Gastroesophageal sphincter (tissue), 4 donors: Measurements from ENCODE around the gene SLC38A11. TPM values are rescaled to one million over a fixed set of nuclear protein-coding genes. Genes with fewer than 3 reads are reported as not detected.

Source experiments
- ATAC-seq: fragments of 150-250 bp; one replicate; pipeline ENCODE4 v1.9.1; 2016; ENCODE audit warnings: mild to moderate bottlenecking, moderate library complexity
- H3K27ac ChIP-seq, 4 donors: fragments of 200-600 bp; sonication (generic) in 3 of 4; 1 replicate in 3 of 4; 2 replicates in 1 of 4; pipeline ENCODE4 v1.5.1; 2016 to 2019
- H3K27me3 ChIP-seq: fragments of 200-600 bp; sonication (generic); one replicate; pipeline ENCODE4 v1.5.1; 2019
- H3K36me3 ChIP-seq, 2 donors: fragments of 200-600 bp; sonication (generic); one replicate each; pipeline ENCODE4 v1.5.1; 2019; ENCODE audit warnings: control low read depth in 1 of 2
- H3K4me1 ChIP-seq, 3 donors: fragments of 200-600 bp; sonication (generic); 1 replicate in 2 of 3; 2 replicates in 1 of 3; pipeline ENCODE4 v1.5.1; 2016 to 2019; ENCODE audit warnings: control low read depth in 2 of 3
- H3K4me3 ChIP-seq, 2 donors: fragments of 200-600 bp; sonication (generic); one replicate each; pipeline ENCODE4 v1.5.1; 2019; ENCODE audit warnings: mild to moderate bottlenecking in 1 of 2, moderate library complexity in 1 of 2
- H3K9me3 ChIP-seq, 3 donors: fragments of 200-600 bp; sonication (generic); one replicate each; pipeline ENCODE4 v1.5.1; 2017 to 2019; ENCODE audit warnings: control low read depth in 2 of 3
- CTCF ChIP-seq, 4 experiments: fragments of 200-600 bp in 2 of 4; fragments of 450-650 bp in 2 of 4; sonication (generic) in 1 of 4; IDR thresholded peaks; one replicate each; pipeline ENCODE4 v1.5.1; 2017 to 2019; ENCODE audit warnings: antibody characterized with exemption in 4 of 4, mild to moderate bottlenecking in 2 of 4, moderate library complexity in 2 of 4
- EP300 ChIP-seq: sonication (generic); formaldehyde crosslinking; IDR thresholded peaks from one replicate; pipeline ENCODE4 v1.6.1; 2017; ENCODE audit warnings: antibody characterized with exemption, mild to moderate bottlenecking
- POLR2A ChIP-seq, 2 donors: fragments of 450-650 bp; IDR thresholded peaks; one replicate each; pipeline ENCODE4 v1.6.1; 2017; ENCODE audit warnings: antibody characterized with exemption in 2 of 2, mild to moderate bottlenecking in 2 of 2, moderate library complexity in 1 of 2
- POLR2AphosphoS5 ChIP-seq: sonication (generic); formaldehyde crosslinking; IDR thresholded peaks from one replicate; pipeline ENCODE4 v1.6.1; 2017; ENCODE audit warnings: antibody characterized with exemption
- WGBS, 2 donors: methylation state at CpG; one replicate each; pipeline ENCODE4 v1.1.5; 2018; ENCODE audit warnings: low coverage in 1 of 2; 5-methylcytosine and 5-hydroxymethylcytosine counted together
- total RNA-seq, 4 donors: library from RNA; depleted of rRNA; stranded (reverse); fragments of >200 nt; gene quantifications; one replicate each; pipeline ENCODE4 v1.1.0, GENCODE V29; 2016

Gene SLC38A11
- total RNA-seq, 4 donors from 2014 or later = 0.49 to 11.7 (median 2.7) TPM

GRCh38 chr2:164964700-164965099 is 9.4 kb upstream of the SLC38A11 start:
- Histone ChIP-seq H3K27me3 (no peaks in the 10 kb centered on the region), H3K36me3 (no peaks in the 10 kb centered on the region), H3K9me3 (no peaks in the 10 kb centered on the region), H3K27ac (no peak overlapping the region), H3K4me3 (no peak overlapping the region), H3K4me1 (peaks cover 0 to 13% (median 4%) of the 10 kb centered on the region in 3 donors)
- 50 to 79% methylated on average over 1 of the region's 1 CpG for WGBS, 2 donors
- no peak for ATAC-seq
- no peak for TF ChIP-seq CTCF (IDR thresholded peaks at IDR 0.05)
- no peak for TF ChIP-seq EP300
- TF ChIP-seq POLR2AphosphoS5 = no peak
- TF ChIP-seq POLR2A (IDR thresholded peaks at IDR 0.05) = no peak

- no peak overlapping the region for H3K4me3 ChIP-seq
- no peaks in the 10 kb centered on the region for H3K36me3 ChIP-seq
- no peaks in the 10 kb centered on the region for H3K27me3 ChIP-seq
- 34 to 58% methylated on average over 2 of the region's 2 CpGs for WGBS, 2 donors
- no peak overlapping the region for H3K27ac ChIP-seq
- H3K4me1 ChIP-seq = peaks cover 0 to 7% (median 0%) of the 10 kb centered on the region in 3 donors
- H3K9me3 ChIP-seq = no peaks in the 10 kb centered on the region
- TF ChIP-seq POLR2AphosphoS5 (no peak), EP300 (no peak), CTCF (IDR thresholded peaks at IDR 0.05) (no peak), POLR2A (IDR thresholded peaks at IDR 0.05) (no peak)
- no peak for ATAC-seq
These were observed 4.8 kb upstream of the SLC38A11 start for GRCh38 chr2:164960159-164960558.

GRCh38 chr2:164954186-164954585 is 1.1 kb downstream of the SLC38A11 start:
- WGBS, 2 donors = 88 to 90% methylated on average over 4 of the region's 4 CpGs

GRCh38 chr2:164953279-164953678 is 2.0 kb downstream of the SLC38A11 start:
- Histone ChIP-seq H3K4me1 (peaks cover 0 to 15% (median 0%) of the 10 kb centered on the region in 3 donors), H3K27me3 (peaks cover 7% of the 10 kb centered on the region), H3K27ac (no peak overlapping the region), H3K4me3 (no peak overlapping the region), H3K9me3 (no peaks in the 10 kb centered on the region), H3K36me3 (no peaks in the 10 kb centered on the region)
- WGBS, 2 donors = 40 to 60% methylated on average over 3 of the region's 3 CpGs
- ATAC-seq = no peak
- no peak for TF ChIP-seq CTCF (IDR thresholded peaks at IDR 0.05)
- no peak for TF ChIP-seq POLR2A (IDR thresholded peaks at IDR 0.05)
- no peak for TF ChIP-seq EP300
- TF ChIP-seq POLR2AphosphoS5 = no peak

More at GRCh38 chr2:164954186-164954585, 1.1 kb downstream of the SLC38A11 start:
- Histone ChIP-seq H3K27ac (no peak overlapping the region), H3K36me3 (no peaks in the 10 kb centered on the region), H3K9me3 (no peaks in the 10 kb centered on the region), H3K4me3 (no peak overlapping the region), H3K4me1 (peaks cover 0 to 15% (median 0%) of the 10 kb centered on the region in 3 donors), H3K27me3 (peaks cover 7% of the 10 kb centered on the region)
- ATAC-seq = no peak
- TF ChIP-seq POLR2A (IDR thresholded peaks at IDR 0.05) (no peak), POLR2AphosphoS5 (no peak), CTCF (IDR thresholded peaks at IDR 0.05) (no peak), EP300 (no peak)

GRCh38 chr2:164952057-164952702 is 3.1 kb downstream of the SLC38A11 start:
- Histone ChIP-seq H3K27me3 (peaks cover 7% of the 10 kb centered on the region), H3K4me1 (peaks cover 0 to 15% (median 0%) of the 10 kb centered on the region in 3 donors), H3K4me3 (no peak overlapping the region), H3K9me3 (no peaks in the 10 kb centered on the region), H3K27ac (no peak overlapping the region), H3K36me3 (no peaks in the 10 kb centered on the region)
- TF ChIP-seq POLR2A (IDR thresholded peaks at IDR 0.05) (no peak), CTCF (IDR thresholded peaks at IDR 0.05) (no peak), EP300 (no peak), POLR2AphosphoS5 (no peak)
- no peak for ATAC-seq
- 85 to 87% methylated on average over 5 to 6 of the region's 8 CpGs for WGBS, 2 donors
